ENCODE measurements around the gene NRCAM.

Gene NRCAM

DNA sequence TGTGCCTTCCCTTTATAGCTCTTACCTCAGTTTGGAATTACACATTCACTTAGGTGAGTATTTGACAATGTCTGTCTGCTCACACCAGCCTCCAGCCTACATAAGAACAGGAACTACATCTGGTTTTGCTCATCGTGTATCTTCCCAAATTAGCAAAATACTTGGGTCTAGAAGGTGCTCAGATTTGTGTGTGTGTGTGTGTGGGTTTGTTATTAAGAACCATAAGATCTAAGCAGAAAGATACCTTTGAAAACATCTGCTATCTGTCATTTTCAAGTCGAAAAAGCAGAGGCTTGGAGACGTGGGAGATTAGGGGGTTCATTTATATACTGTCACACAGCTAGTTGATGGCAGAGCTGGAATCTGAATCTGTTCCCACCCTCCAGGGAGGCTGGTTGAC, 311.3 kb downstream of the NRCAM start:
- Histone ChIP-seq H3K27ac (ENCODE audit: low read depth, low read length) (no peak overlapping the region), H3K4me3 (ENCODE audit: insufficient read depth, low read length, poor library complexity, severe bottlenecking) (no peak overlapping the region), H2AFZ (ENCODE audit: low read depth, low read length, severe bottlenecking) (no peak overlapping the region), H4K20me1 (ENCODE audit: low read depth, low read length) (no peaks in the 10 kb centered on the region), H3K79me2 (ENCODE audit: insufficient read depth, low read length) (no peaks in the 10 kb centered on the region), H3K4me2 (ENCODE audit: low read depth, low read length, poor library complexity, severe bottlenecking) (no peak overlapping the region), H3K9ac (ENCODE audit: low read length) (no peak overlapping the region), H3K9me3 (ENCODE audit: insufficient read depth, low read length) (no peaks in the 10 kb centered on the region), H3F3A (ENCODE audit: insufficient read depth) (no peaks in the 10 kb centered on the region), H3K9me2 (replicated peaks; ENCODE audit: insufficient read depth, low read length) (no peaks in the 10 kb centered on the region), H3K27me3 (ENCODE audit: low read length) (no peaks in the 10 kb centered on the region), H3K36me3 (ENCODE audit: low read length) (no peaks in the 10 kb centered on the region)
- TF ChIP-seq EZH2phosphoT487 (conservative IDR thresholded peaks at IDR 0.05; ENCODE audit: low read length) (no peak), CTCF (IDR thresholded peaks at IDR 0.05; ENCODE audit: insufficient read depth, low read length, poor library complexity, severe bottlenecking) (no peak)

DNA sequence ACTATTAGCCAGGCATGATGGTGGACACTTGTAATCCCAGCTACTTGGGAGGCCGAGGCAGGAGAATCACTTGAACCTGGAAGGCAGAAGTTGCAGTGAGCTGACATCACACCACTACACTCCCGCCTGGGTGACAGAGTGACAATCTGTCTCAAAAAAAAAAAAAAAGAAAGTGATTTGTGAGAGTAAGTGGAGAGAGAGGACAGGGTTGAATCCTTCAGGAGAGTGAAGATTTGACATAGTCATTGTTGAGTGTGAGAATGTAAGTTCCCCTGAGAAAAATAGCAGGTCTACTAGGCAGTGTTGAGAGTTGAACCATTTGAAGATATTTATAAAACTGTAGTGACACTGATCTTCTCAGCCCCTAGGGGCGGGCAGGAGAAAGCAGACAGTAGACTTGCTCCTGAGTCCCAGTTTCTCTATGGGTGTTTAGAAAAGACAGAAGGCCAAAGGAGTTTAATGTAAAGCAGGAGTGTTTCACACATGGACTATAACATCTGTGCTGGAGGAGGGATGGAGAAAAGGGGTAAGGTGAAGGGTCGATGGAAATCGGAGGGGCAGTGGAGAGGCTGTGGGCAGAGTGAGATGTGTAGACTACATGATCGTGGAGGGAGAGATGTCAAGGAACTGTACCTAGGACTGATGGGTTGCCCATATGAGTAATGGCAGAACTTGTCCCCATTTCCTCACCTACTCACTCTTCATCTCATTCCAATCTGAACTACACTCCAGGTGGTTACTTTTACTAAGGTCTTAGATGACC, 312.4 kb downstream of the NRCAM start:
- Histone ChIP-seq H3F3A (ENCODE audit: insufficient read depth) (no peaks in the 10 kb centered on the region), H3K4me2 (ENCODE audit: low read depth, low read length, poor library complexity, severe bottlenecking) (no peak overlapping the region), H3K27me3 (ENCODE audit: low read length) (no peaks in the 10 kb centered on the region), H3K9me2 (replicated peaks; ENCODE audit: insufficient read depth, low read length) (no peaks in the 10 kb centered on the region), H4K20me1 (ENCODE audit: low read depth, low read length) (no peaks in the 10 kb centered on the region), H3K9ac (ENCODE audit: low read length) (no peak overlapping the region), H3K36me3 (ENCODE audit: low read length) (no peaks in the 10 kb centered on the region), H3K27ac (ENCODE audit: low read depth, low read length) (no peak overlapping the region), H2AFZ (ENCODE audit: low read depth, low read length, severe bottlenecking) (no peak overlapping the region), H3K9me3 (ENCODE audit: insufficient read depth, low read length) (no peaks in the 10 kb centered on the region), H3K79me2 (ENCODE audit: insufficient read depth, low read length) (no peaks in the 10 kb centered on the region), H3K4me3 (ENCODE audit: insufficient read depth, low read length, poor library complexity, severe bottlenecking) (no peak overlapping the region)
- TF ChIP-seq EZH2phosphoT487 (conservative IDR thresholded peaks at IDR 0.05; ENCODE audit: low read length) (no peak), CTCF (IDR thresholded peaks at IDR 0.05; ENCODE audit: insufficient read depth, low read length, poor library complexity, severe bottlenecking) (no peak)

GRCh38 chr7:108142675-108143259, 313.5 kb downstream of the NRCAM start:
- H3K9me2 ChIP-seq (replicated peaks; ENCODE audit: insufficient read depth, low read length) = no peaks in the 10 kb centered on the region
- H3K27me3 ChIP-seq (ENCODE audit: low read length) = no peaks in the 10 kb centered on the region
- H3K27ac ChIP-seq (ENCODE audit: low read depth, low read length) = no peak overlapping the region
- no peak overlapping the region for H2AFZ ChIP-seq (ENCODE audit: low read depth, low read length, severe bottlenecking)
- no peaks in the 10 kb centered on the region for H4K20me1 ChIP-seq (ENCODE audit: low read depth, low read length)
- TF ChIP-seq EZH2phosphoT487 (conservative IDR thresholded peaks at IDR 0.05; ENCODE audit: low read length) (no peak), CTCF (IDR thresholded peaks at IDR 0.05; ENCODE audit: insufficient read depth, low read length, poor library complexity, severe bottlenecking) (no peak)
- no peaks in the 10 kb centered on the region for H3F3A ChIP-seq (ENCODE audit: insufficient read depth)
- H3K4me3 ChIP-seq (ENCODE audit: insufficient read depth, low read length, poor library complexity, severe bottlenecking) = no peak overlapping the region
- no peaks in the 10 kb centered on the region for H3K36me3 ChIP-seq (ENCODE audit: low read length)
- H3K9ac ChIP-seq (ENCODE audit: low read length) = no peak overlapping the region
- H3K4me2 ChIP-seq (ENCODE audit: low read depth, low read length, poor library complexity, severe bottlenecking) = no peak overlapping the region
- H3K79me2 ChIP-seq (ENCODE audit: insufficient read depth, low read length) = no peaks in the 10 kb centered on the region
- no peaks in the 10 kb centered on the region for H3K9me3 ChIP-seq (ENCODE audit: insufficient read depth, low read length)

Data from SU-DHL-6 (cell line).